Caki2 (cell line): ENCODE measurements around the gene SLC29A3. TPM values are rescaled to one million over a fixed set of nuclear protein-coding genes. Genes with fewer than 3 reads are reported as not detected.

Experiments used
- DNase-seq: peaks from one replicate; pipeline ENCODE4 v3.0.0-alpha.2; 2015; ENCODE audit warnings: low read depth
- in situ Hi-C: cut with HindIII; loops from 2 replicates; pipeline ENCODE4 v1.10.0; 2016; ENCODE audit warnings: low sequenced_read_pairs, low pct_unique_long_range_greater_than_20kb, mixed read lengths
- total RNA-seq: library from RNA; depleted of rRNA; stranded (reverse); fragments of >200 nt; shearing (Covaris generic); gene quantifications from 2 replicates; pipeline ENCODE4 v1.2.3, GENCODE V29; 2014; ENCODE audit warnings: low replicate concordance

SLC29A3 gene
- total RNA-seq, 1 experiment from 2014 or later: 0.41 TPM

DNA sequence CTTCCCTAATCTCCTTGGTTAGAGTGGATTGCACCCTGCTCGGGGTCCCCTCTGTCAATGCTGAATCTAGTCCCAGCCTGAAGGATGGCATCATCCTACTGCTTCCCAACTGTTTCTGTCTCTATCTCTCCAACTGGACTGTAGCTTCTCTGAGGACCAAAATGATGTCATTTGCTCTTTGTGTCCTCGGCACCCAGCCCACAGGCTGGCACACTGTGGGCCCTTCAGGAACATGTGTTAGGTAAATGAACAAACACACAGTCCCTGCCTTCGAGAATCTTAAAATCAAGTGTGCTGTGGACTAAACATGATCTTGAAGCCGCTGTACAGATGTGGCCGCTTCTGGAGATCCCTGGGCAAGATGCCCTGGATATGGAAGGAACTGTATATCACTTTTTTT is 72.6 kb downstream of the SLC29A3 start:
- in situ Hi-C loops: no loop called here

DNA sequence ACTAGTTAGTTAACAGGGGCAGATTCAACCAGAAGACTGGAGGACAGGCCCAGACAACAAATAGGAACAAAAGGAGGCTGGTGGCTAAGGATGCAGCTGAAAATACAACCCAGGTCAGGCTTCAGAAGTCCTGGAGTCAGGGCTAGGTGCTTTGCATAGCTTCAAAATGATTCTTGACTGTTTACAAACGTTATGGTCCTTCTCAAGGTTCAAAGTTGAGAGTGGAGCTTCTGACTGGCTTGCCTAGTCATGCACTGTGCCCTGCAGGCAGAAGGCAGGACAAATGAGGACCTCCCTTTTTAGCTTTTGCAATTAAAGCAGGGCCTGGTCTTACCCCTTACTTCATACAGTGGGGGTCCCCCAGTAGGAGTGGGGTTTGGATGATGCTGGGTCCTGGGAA is 73.2 kb downstream of the SLC29A3 start:
- no peak for DNase-seq
- in situ Hi-C loops: no loop called here

More for the DNA sequence above, 72.6 kb downstream of the SLC29A3 start:
- DNase-seq: no peak

DNA sequence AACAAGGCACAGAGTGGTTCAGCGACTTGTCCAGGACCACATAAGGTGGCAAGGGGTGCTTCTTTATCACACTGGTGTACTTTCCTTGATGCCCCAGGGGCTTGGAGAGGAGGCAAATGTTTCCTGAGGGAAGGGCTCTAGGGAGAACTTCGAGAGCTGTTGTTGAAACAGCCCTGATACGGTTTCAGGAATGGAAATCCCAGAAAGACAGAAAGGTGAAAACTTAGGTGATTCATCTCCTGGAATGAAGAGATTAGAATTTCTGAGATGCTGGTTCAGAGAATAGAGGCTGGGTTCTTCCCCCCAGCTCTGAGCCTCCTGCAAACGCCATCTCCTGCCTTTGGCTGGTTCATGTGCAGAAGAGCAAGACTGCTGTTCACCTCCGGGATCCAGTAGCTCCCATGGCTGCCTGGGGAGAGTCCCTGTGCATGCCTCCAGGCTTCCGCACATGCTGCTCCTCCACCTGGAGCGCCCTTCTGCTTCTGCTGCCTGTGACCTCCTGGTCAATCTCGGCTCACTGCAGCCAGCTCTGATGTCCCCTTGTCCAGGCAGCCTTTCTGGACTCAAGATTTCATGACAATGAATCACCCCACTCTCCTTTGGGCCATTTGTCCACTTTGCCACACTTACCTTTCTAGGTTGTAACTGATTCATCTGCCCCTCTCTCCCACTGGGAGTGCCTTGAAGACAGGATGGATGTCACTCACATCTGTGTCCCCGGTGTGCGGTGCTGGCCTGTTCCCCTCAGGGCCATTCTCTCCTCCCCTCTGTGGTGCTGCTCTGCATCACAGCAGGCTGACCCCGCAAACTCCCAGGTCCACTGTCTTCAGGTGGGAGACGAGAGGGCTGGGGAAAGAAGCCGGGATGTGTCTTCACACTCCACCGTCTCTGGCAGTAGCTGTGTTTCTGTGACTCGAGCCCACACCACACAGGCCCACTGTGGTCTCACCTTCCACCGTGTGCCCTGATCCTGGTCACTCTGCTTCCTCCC is 74.0 kb downstream of the SLC29A3 start:
- in situ Hi-C loops: no loop called here
- no peak for DNase-seq

DNA sequence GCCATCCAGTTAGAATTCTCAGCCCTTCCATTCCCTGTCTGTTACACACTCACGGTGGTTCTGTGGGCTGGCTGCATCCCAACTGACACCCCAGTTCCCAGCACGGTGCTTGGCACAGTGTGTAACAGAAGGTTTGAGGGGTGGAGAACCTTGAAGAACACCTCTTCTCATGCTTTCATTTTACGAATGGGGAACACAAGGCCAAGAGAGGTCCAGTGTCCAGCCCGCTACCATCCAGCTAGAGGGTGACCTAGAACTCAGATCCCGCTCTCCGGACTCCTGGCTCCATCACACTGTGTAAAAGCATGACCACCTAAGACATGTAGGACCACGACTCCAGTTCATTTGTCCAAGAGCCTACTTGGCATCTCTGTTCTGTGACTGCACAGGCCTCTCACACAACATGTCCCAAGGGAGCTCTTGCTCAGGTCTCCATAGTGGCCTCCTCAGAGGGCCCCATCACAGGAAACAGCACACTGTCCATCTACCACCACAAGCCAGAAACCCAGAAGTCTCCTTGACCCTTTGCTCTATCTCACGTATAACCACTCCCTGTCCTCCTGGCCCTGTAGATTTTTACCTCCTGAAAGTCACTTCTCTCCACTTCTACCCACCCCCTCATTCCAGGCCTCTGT is 74.9 kb downstream of the SLC29A3 start:
- in situ Hi-C loops: no loop called here
- DNase-seq: no peak

DNA sequence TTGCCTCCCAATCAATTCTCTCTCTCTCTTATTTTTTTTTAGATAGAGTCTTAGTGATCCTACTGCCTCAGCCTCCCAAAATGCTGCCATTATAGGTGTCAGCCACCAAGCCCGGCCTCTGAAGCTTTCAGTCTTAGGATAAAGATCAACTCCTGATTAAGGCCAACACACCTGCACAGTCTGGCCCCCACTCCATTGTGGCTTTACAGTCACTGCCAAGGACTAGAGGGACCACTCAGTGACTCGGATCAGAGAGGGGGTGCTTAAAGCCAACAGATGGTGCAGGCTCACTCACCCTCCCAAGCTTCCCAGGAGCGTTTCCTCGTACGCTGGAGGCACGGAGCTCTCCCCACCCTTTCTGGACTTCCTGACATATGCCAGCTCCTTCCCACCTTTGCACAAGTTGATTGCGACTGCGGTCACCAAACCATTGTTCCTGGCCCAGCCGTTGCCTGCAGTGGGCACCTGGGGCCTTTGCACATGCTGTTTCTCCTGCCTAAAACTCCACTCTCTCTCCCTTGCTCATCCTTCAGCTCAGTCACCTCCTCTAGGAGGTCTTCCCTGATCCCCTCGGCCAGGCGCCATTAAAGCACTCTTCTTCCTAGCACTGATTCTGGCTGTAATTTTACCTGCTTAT is 76.0 kb downstream of the SLC29A3 start:
- in situ Hi-C loops: no loop called here
- no peak for DNase-seq

DNA sequence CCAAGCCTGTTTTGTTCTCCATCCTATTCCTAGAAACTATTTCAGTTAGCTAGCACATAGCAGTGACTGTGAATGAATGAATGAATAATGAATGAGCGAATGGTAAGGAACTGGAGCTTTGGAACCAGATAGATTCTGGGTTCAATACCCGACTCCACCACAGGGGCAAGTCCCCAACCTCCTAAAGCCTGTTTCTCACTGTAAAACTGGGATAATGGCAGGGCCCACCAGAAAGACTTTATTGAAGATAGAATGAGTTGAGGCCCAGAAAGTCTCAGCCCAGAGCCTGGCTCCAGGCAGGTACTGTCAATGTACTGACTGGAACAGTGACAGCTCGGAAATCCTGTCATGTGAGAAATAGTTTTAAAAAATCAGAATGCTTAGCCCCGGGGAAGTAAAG is 76.6 kb downstream of the SLC29A3 start:
- DNase-seq: no peak
- in situ Hi-C loops: no loop called here

DNA sequence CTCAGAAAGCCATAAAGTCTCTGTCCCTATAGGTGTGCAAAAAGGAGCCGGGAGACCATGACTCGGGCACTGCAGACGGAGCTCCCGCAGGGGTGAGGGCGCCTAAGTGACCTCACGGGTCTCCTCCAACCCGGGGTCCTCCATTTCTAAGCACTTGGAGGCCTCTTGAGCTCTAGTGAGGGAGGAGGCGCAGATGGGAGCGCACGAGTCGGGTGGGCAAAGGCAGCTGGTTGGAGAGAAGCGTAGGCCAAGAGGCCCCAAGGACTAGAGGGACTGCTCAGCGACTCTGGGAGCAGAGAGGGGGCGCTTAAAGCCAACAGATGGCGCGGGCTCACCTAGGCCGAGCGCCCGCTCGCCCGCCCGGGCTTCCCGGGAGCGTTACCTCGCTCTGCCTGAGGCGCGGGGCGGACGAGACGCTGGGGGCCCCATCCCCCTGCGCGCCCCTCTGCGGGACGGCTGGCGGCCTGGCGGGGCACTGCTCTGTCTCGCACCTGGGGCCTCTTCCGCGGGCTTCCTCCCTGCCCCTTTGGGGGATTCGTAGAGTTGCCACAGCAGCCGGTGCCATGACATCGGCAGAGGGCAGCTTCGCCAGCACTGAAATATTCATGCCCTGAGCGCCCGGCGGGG is 77.1 kb downstream of the SLC29A3 start:
- in situ Hi-C loops: no loop called here
- DNase-seq: no peak

DNA sequence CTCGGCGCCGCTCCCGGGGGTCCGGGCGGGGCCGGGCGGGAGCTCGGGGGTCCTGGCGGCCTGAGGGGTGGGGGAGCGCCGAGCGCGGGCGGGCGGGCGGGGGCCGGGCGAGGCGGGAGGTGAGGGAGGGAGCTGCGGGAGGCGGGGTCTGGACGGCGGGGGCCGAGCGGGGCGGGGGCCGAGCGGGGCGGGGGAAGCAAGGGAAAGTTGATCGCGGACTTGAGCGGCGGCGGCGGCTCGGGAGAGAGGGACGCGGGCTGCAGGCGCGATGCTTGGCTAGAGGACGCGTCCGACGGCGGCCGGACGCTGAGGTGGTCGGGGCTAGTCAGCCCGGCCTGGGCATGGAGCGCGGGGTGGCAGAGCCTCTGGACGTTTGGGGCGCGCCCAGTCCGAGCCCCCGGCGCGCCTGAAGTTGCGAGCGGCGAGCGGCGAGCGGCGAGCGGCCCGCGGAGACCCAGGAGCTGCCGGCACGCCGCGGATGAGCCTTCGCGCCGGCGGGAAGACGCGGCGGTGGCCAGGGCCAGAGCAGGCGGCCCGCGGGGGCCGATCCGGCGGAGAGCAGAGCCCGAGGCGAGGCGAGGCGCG is 77.7 kb downstream of the SLC29A3 start, which contains the start of gene CDH23:
TSS of gene CDH23 (plus strand) at position 210 of the 585 bp plus-strand sequence. CDS start 42,912 bp downstream, outside the sequence.
- in situ Hi-C loops: no loop called here
- DNase-seq: no peak

DNA sequence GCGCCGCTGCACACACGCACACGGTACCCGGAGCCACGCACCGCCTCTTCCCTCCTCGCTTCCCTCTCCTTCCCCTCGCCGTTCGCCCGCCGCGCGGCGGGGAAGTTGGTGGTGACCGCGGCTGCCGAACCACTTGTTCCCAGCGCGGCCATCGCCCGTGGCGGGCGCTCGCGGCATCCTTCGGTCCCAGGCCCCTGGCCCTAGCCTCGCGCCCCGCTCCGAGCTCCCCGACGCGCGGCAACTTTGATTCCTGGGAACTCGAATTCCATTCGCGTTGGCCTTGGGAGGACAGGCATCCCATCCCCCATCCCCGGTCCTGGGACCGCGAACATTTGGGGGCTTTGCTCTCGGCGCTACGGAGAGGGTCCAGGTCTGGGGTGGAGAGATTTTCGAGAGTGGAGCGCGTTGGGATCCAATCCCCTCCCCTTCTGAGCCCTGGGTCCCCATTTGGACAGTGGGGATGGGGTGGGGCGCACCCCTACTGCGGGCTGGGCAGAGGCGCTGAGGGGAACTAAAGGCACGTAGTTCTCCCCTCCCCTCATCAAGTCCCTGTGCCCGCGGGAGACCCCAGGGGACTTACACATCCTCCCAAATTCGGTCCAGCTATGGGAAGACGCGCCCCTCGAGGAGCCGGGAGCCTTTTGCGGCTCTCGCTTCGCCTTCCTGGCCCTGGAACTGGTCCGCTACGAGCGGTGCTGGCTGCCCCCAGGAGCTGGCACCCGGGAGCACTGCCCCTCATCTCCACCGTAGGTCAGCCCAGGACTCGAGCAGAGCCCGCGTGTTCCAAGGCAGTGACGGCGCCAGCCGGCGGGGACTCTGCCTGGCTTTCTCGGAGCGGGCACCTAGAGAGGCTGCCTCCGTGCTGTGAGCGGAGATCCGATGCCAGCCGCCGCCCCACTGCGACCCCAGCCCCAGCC is 78.5 kb downstream of the SLC29A3 start:
- in situ Hi-C loops: no loop called here

DNA sequence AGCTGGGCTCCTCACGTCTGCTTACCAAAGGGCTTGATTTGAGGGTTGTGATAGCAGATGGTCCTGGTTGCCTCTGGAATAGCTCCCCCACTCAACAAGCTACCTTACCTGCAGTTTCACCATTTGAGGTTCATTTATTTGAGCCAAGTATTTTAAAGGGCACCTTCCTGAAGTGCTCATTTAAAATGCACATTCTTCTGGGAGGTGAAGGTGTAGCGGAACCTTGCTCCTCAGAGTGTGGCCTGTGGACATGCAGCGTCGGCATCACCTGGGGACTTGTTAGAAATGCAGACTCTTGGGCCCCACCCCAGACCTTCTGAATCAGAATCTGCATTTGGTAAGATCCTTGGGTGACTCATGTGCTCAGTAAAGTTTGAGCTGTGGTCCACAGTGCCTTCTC is 79.9 kb downstream of the SLC29A3 start:
- DNase-seq: no peak
- in situ Hi-C loops: no loop called here

More for the DNA sequence above, 78.5 kb downstream of the SLC29A3 start:
- no peak for DNase-seq

DNA sequence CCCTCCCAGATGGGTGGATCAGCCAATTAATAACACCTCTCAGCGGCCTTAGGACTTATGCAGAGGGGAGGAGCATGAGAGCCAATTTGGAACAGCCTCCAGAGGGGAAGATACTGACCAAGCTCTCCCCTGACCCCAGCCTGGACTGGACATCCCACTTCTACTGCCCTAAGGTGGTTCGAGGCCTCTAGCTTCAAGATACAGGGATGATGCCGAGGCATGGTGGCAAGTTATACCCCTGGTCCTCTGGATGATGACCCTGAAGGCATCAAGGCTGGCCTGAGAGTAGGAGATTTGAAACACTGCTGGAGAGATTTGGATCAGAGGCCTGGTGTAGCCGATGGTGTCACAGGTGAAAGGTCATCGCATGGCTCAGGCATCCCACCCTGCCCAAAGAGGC is 80.9 kb downstream of the SLC29A3 start:
- in situ Hi-C loops: no loop called here
- DNase-seq: no peak

DNA sequence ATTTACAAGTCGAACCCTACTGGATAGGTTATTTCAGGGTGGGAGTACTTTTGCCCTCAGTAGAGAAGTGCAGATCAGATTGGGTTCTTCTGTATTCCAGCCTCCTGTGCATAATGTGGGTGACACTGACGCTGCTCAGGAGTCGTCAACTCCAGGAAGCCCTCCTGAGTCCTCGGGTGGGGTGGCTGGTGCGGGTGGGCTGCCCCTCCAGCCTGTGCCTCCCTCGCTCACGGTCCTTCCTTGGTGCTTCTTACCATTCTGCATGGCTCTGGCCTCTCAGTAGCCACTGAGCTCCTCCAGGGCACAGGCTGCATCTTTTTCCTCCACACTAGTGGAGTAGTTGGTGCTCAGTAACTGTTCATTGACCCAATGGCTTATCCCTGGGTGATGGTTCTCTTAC is 82.0 kb downstream of the SLC29A3 start:
- DNase-seq: no peak
- in situ Hi-C loops: no loop called here

DNA sequence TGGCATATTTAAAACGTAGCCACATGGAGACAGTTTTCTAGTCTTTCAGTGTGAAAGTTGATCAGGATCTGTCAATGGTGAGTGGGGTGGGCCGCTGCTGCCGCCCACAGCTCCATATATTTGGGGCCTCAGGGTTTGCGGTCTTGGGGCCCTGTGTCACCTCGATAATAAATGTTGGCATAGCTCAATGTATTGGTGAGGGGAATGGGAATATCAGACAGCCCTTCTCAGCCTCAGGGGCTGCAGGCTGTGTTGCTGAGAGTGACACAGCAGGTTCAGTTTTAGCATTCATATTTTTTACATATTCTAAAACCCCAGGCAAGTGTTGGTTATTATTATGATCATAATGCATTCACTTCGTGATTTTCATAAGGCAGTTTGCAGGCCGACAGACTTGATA is 82.9 kb downstream of the SLC29A3 start:
- in situ Hi-C loops: no loop called here
- no peak for DNase-seq

DNA sequence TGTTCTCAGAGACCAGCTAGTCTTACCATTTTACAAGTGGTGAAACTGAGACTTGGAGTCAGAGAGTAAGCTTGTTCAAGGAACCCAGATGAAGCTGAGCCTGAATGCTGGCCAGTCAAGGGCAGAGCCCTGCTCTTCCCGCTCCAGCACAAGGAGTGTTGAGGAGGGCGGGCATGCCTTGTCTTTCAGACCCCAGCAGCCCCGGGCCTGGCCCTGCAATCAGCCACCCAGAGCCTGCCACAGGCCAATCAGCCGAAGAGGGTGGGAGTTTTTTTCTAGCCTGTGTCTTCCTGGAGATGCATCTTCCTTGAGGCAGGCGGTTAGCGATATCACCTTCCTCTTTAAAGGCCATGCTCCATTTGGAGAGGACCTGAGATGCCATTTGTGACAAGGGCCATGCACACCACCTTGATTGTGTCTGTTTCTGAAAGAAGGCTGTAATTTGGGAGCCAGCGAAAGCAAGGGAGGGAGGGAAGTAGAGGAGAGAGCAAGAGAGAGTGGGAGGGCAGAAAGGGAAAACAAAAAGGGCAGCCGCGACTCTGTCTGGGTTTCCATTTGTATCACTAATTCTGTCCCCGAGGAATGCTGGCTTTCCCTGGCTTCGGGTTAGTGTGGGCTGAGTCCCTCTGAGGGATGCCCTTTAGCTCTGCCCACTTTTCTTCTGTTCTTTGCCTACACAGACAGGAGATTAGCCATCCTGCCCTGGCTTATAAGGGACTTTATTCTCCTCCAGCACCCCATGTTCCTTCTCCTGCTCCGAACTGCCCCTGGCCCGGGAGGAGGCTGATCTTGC is 85.6 kb downstream of the SLC29A3 start:
- DNase-seq: no peak
- in situ Hi-C loops: no loop called here

DNA sequence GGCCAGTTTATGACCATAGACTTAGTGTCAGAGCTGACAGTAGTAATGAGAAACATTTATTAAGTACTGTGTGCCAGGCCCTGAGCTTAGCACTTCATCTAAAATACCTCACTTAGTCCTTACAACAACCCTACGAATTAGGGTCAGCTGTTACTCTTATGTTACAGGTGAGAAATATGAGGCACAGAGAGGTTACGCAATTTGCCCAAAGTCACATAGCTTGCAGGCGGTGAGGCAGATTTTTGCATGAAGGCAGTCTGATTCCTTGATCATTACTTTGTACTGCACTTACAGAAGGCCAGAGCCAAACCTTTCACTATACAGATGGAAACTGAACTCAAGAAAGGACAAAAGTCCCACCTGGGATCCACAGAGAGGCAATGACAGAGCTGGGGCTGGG is 87.8 kb downstream of the SLC29A3 start:
- no peak for DNase-seq
- in situ Hi-C loops: no loop called here

DNA sequence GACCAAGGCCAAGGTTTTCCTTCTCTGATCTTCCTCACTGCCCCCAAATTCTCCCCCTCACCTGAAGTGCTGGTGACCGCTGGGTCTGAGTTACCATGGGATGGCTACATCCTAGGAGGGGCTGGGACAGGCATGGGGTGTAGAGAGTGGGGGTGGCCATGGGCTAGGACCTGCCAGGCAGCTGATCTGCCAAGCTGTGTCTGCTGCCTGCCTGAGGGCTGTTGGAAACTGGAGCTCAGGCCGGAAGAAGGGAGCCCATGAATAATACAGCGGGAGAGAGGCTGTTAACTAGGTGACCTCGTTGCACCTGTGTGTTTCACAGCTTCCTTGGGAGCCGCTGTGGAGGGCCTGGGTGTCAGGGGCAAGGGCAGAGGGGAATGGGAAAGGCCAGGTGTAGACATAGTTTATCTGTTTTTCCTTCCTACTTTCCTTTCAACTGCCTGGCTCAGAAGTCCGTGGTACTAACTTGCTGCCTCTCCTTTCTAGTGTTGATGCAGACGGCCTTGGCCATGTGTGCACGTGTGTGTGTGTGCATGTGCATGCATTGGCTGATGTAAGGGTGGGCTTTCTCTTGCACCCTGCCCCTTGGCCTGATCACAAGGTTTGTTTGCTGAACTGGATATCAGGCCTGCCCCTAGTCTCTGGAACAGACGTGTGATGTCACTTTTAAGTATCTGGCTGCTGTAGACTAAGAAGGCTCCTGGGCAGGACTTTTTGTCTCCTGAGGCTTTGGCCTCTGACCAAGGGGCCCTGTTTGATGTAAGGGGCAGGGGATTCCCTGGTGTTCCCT is 89.6 kb downstream of the SLC29A3 start:
- no peak for DNase-seq
- in situ Hi-C loops: no loop called here
